Measurements from ENCODE around the gene CRHBP.
"Not testable (repeated sequence)": the region's sequence is repeated elsewhere in the genome, so short reads cannot be mapped to it uniquely, and the experiment has no call there.

CRHBP gene

GRCh38 chr5:76952795-76953536, at the start of gene CRHBP:
CRHBP (plus strand) TSS chr5:76953045; CDS start chr5:76953135, 90 bp downstream.
- no peak for DNase-seq (ENCODE audit: low read depth in 2 of 2)

- no peak for DNase-seq (ENCODE audit: low read depth in 2 of 2)
Measured at GRCh38 chr5:76908166-76908565, 44.7 kb upstream of the CRHBP start.

GRCh38 chr5:76910344-76910933, 42.4 kb upstream of the CRHBP start:
- DNase-seq (ENCODE audit: low read depth in 2 of 2): not testable (repeated sequence)

GRCh38 chr5:76914671-76915070, 38.2 kb upstream of the CRHBP start:
- DNase-seq (ENCODE audit: low read depth in 2 of 2): not testable (repeated sequence)

GRCh38 chr5:76918539-76918938, 34.3 kb upstream of the CRHBP start:
- no peak for DNase-seq (ENCODE audit: low read depth in 2 of 2)

- no peak for DNase-seq (ENCODE audit: low read depth in 2 of 2)
Measured at GRCh38 chr5:76920491-76920890, 32.4 kb upstream of the CRHBP start.

GRCh38 chr5:76926329-76927105, 26.3 kb upstream of the CRHBP start:
- no peak for DNase-seq (ENCODE audit: low read depth in 2 of 2)

- DNase-seq (ENCODE audit: low read depth in 2 of 2): no peak
Measured at GRCh38 chr5:76927961-76928360, 24.9 kb upstream of the CRHBP start.

- DNase-seq (ENCODE audit: low read depth in 2 of 2): no peak
Measured at GRCh38 chr5:76930083-76930482, 22.8 kb upstream of the CRHBP start.

GRCh38 chr5:76938177-76938576, 14.7 kb upstream of the CRHBP start:
- DNase-seq (ENCODE audit: low read depth in 2 of 2): no peak

- no peak for DNase-seq (ENCODE audit: low read depth in 2 of 2)
Measured at GRCh38 chr5:76941000-76941399, 11.8 kb upstream of the CRHBP start.

- DNase-seq (ENCODE audit: low read depth in 2 of 2): no peak
Measured at GRCh38 chr5:76941442-76941841, 11.4 kb upstream of the CRHBP start.

GRCh38 chr5:76942581-76942980, 10.3 kb upstream of the CRHBP start:
- no peak for DNase-seq (ENCODE audit: low read depth in 2 of 2)

GRCh38 chr5:76943006-76943405, 9.8 kb upstream of the CRHBP start:
- DNase-seq (ENCODE audit: low read depth in 2 of 2): no peak

GRCh38 chr5:76944638-76945037, 8.2 kb upstream of the CRHBP start:
- DNase-seq (ENCODE audit: low read depth in 2 of 2): no peak

- not testable (repeated sequence) for DNase-seq (ENCODE audit: low read depth in 2 of 2)
Measured at GRCh38 chr5:76945238-76945637, 7.6 kb upstream of the CRHBP start.

GRCh38 chr5:76946090-76946489, 6.8 kb upstream of the CRHBP start:
- no peak for DNase-seq (ENCODE audit: low read depth in 2 of 2)

GRCh38 chr5:76947082-76947503, 5.8 kb upstream of the CRHBP start:
- DNase-seq (ENCODE audit: low read depth in 2 of 2): no peak

- DNase-seq (ENCODE audit: low read depth in 2 of 2): no peak
Measured at GRCh38 chr5:76953551-76954382, 922 bp downstream of the CRHBP start.

GRCh38 chr5:76954383-76954763, 1.5 kb downstream of the CRHBP start:
- no peak for DNase-seq (ENCODE audit: low read depth in 2 of 2)

- no peak for DNase-seq (ENCODE audit: low read depth in 2 of 2)
Measured at GRCh38 chr5:76956033-76956432, 3.2 kb downstream of the CRHBP start.

Measured in stimulated activated CD4-positive, alpha-beta T cell treated with anti-CD3 and anti-CD28 coated beads, Interleukin-12 subunit alpha, Interleukin-12 subunit beta, amount 100 ng/mL, for 24 hours (primary cell).